PC-9 (cell line): ENCODE data around the gene PIK3IP1.

ENCODE experiments used
- CTCF ChIP-seq: fragments of 200-600 bp; sonication (generic); conservative IDR thresholded peaks from 2 replicates; pipeline ENCODE4 v1.6.1; 2017; ENCODE audit warnings: mixed run types, antibody characterized with exemption, mild to moderate bottlenecking, moderate library complexity
- EZH2 ChIP-seq: fragments of 200-600 bp; sonication (generic); IDR thresholded peaks from 2 replicates; pipeline ENCODE4 v1.8.0; 2017; ENCODE audit warnings: antibody characterized with exemption, low read depth

- TF ChIP-seq CTCF (no peak), EZH2 (no peak)
Observed at GRCh38 chr22:31276426-31277167, 15.7 kb downstream of the PIK3IP1 start.
